ENCODE data around the gene BRPF1. TPM values are rescaled to one million over a fixed set of nuclear protein-coding genes. Genes with fewer than 3 reads are reported as not detected.

Gene BRPF1
- total and polyA plus RNA-seq, 10 of the 15 experiments (the other 5 are each of a cell fraction or from before 2014, with no cell fraction given), result 1.2 to 25.3 (median 13.6) TPM

DNA sequence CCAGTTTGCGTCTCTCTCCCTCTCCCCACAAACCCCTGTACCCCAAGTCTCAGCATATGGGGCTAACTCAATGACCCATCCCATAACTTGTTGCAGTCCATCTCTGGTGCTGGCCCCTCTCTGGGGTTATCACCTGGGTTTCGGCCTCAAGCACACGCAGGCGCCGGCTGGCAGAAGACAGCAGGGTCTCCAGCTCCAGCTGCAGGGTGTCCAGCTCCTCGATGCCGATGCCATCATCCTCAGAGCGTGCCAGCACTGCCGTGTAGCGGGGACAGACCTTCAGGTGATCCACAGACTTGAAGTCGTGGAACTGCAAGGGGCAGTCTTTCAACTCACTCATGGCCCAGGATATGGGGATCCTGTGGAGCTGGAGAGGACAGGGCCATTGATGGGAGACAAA, 59.6 kb downstream of the BRPF1 start:
- Histone ChIP-seq H3K79me2 (ENCODE audit: control insufficient read depth, insufficient read depth, low read length) (peaks cover 53% of the 10 kb centered on the region), H2AFZ (ENCODE audit: control insufficient read depth, low read depth, low read length) (no peak overlapping the region), H3K4me1 (ENCODE audit: control insufficient read depth, insufficient read depth, low read length) (peaks cover 14% of the 10 kb centered on the region), H3K36me3 (ENCODE audit: control insufficient read depth in 2 of 2, insufficient read depth in 2 of 2, low read length in 1 of 2) (peaks cover 6 to 9% of the 10 kb centered on the region in 2 experiments; a peak in 3 of 4 replicates), H4K20me1 (ENCODE audit: control insufficient read depth, insufficient read depth) (no peaks in the 10 kb centered on the region), H3K4me2 (ENCODE audit: control insufficient read depth, insufficient read depth) (peak overlapping the region; percentile 78), H3K27me3 (replicated peaks in 1 of 2; ENCODE audit: control insufficient read depth in 2 of 2, insufficient read depth in 2 of 2, low read length in 1 of 2) (no peaks in the 10 kb centered on the region), H3K9ac (ENCODE audit: control insufficient read depth, insufficient read depth, low read length) (peak overlapping the region; percentile 97), H3K4me3 (peak overlapping the region; percentile 89), H3K9me3 (replicated peaks; ENCODE audit: control insufficient read depth, insufficient read depth, low read length) (no peaks in the 10 kb centered on the region), H3K27ac (ENCODE audit: control insufficient read depth, insufficient read depth) (peak overlapping the region; percentile 99)
- ChIA-PET CTCF (interaction anchor here (1.1 to 3.3 kb wide), 4 partner anchors 10 to 142 kb away, joined by 3 to 15 read pairs (median 6); partner anchors contain the start of gene CRELD1), RAD21 (ENCODE audit: unreplicated experiment) (no interaction called here), SMC1A (ENCODE audit: uncharacterized antibody, unreplicated experiment) (interaction anchor here (0.7 to 1.8 kb wide), 4 partner anchors 9 to 71 kb away, joined by 3 to 8 read pairs (median 4); partner anchors contain the start of gene OGG1), POLR2A (interaction anchor here (0.5 to 1.5 kb wide), 5 partner anchors 9 to 429 kb away, joined by 3 to 8 read pairs (median 4); no protein-coding TSS in a partner anchor)
- ATAC-seq (no peak), FAIRE-seq (no peak), DNase-seq (ENCODE audit: low read depth, low spot score) (no peak)
- no TSS peak for BruUV-seq (replicated peaks)
- over 99% methylated on average over 11 of the region's 11 CpGs for WGBS (ENCODE audit: insufficient coverage, insufficient replicate concordance, low lambda C conversion rate, missing lambda C conversion rate)
- intact Hi-C loops (cut with micrococcal nuclease; ENCODE audit: unreplicated experiment) (loop anchor here (5.0 kb wide), 3 partner anchors 59 to 141 kb away; partner anchors contain the start of genes BRPF1 and CRELD1), in situ Hi-C loops (cut with MboI) (no loop called here)
- no peak for TF ChIP-seq STAT3 (IDR thresholded peaks at IDR 0.05; ENCODE audit: low read depth, low read length)
- no peak for TF ChIP-seq SPI1 (IDR thresholded peaks at IDR 0.05; ENCODE audit: borderline replicate concordance, insufficient read depth, low read depth, low read length)
- 0 out of 2 replicates have a peak, but pooled peaks have one; percentile 23 for TF ChIP-seq POLR2A (IDR thresholded peaks at IDR 0.05; ENCODE audit: low read depth, low read length)

DNA sequence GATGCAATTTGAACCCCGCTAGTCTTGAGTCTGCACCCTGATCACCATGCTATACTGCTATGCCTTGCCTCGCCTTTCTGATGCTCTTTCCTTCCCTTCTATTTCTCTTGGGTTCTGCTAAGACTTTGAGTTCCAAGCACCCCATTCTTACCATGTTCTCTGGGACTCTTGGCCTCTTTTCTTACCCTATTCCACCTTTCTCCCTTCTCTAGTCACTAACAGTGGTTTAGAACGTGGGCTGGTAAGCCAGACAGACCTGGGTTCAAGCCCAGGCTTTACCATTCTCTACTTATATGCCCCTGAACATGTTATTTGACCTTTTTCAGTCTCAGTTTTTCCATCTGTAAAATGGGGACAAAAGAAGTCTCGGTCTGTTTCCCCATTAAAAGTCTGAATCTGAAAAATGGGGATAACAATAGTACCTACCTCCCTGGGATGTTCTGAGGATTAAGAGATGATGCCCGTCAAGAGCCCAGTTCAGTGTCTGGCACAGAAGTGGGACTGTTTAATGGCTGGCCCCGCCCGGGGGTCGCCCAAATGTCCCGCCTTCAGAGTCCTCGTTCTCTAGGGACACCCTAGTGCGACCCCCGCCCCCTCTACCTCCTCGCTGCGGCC, 60.4 kb downstream of the BRPF1 start:
- no peak for DNase-seq (ENCODE audit: low read depth, low spot score)
- TF ChIP-seq KAT2A (conservative IDR thresholded peaks at IDR 0.05; ENCODE audit: control insufficient read depth, low read depth, low read length), result no peak
- TF ChIP-seq, protein P1, sequence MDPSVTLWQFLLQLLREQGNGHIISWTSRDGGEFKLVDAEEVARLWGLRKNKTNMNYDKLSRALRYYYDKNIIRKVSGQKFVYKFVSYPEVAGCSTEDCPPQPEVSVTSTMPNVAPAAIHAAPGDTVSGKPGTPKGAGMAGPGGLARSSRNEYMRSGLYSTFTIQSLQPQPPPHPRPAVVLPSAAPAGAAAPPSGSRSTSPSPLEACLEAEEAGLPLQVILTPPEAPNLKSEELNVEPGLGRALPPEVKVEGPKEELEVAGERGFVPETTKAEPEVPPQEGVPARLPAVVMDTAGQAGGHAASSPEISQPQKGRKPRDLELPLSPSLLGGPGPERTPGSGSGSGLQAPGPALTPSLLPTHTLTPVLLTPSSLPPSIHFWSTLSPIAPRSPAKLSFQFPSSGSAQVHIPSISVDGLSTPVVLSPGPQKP (IDR thresholded peaks at IDR 0.05; ENCODE audit: low read depth, low read length), result no peak
- peak; percentile 35; the same call in 1 of the 2 replicates for TF ChIP-seq RB1 (IDR thresholded peaks at IDR 0.05; ENCODE audit: borderline replicate concordance)
- TF ChIP-seq, protein P2, sequence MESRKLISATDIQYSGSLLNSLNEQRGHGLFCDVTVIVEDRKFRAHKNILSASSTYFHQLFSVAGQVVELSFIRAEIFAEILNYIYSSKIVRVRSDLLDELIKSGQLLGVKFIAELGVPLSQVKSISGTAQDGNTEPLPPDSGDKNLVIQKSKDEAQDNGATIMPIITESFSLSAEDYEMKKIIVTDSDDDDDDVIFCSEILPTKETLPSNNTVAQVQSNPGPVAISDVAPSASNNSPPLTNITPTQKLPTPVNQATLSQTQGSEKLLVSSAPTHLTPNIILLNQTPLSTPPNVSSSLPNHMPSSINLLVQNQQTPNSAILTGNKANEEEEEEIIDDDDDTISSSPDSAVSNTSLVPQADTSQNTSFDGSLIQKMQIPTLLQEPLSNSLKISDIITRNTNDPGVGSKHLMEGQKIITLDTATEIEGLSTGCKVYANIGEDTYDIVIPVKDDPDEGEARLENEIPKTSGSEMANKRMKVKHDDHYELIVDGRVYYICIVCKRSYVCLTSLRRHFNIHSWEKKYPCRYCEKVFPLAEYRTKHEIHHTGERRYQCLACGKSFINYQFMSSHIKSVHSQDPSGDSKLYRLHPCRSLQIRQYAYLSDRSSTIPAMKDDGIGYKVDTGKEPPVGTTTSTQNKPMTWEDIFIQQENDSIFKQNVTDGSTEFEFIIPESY (IDR thresholded peaks at IDR 0.05), result no peak
- TF ChIP-seq, protein P3, sequence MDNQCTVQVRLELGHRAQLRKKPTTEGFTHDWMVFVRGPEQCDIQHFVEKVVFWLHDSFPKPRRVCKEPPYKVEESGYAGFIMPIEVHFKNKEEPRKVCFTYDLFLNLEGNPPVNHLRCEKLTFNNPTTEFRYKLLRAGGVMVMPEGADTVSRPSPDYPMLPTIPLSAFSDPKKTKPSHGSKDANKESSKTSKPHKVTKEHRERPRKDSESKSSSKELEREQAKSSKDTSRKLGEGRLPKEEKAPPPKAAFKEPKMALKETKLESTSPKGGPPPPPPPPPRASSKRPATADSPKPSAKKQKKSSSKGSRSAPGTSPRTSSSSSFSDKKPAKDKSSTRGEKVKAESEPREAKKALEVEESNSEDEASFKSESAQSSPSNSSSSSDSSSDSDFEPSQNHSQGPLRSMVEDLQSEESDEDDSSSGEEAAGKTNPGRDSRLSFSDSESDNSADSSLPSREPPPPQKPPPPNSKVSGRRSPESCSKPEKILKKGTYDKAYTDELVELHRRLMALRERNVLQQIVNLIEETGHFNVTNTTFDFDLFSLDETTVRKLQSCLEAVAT (IDR thresholded peaks at IDR 0.05), result 0 out of 2 replicates have a peak, but pooled peaks have one; percentile 16
- TF ChIP-seq SREBF1 (IDR thresholded peaks at IDR 0.05; ENCODE audit: low read length), result no peak
- no peak for TF ChIP-seq CHD2 (IDR thresholded peaks at IDR 0.05; ENCODE audit: borderline replicate concordance, low read depth, low read length)

More for the DNA sequence above, 60.4 kb downstream of the BRPF1 start:
- POLR2A ChIA-PET, result interaction anchor here (0.7 to 2.0 kb wide), 11 partner anchors 10 to 400 kb away, joined by 3 to 20 read pairs (median 7); partner anchors contain the start of genes BRPF1, JAGN1, MTMR14 and OGG1
- no peak for FAIRE-seq
- CTCF ChIA-PET, result interaction anchor here (1.0 to 3.3 kb wide), 7 partner anchors 10 to 142 kb away, joined by 3 to 15 read pairs (median 4); partner anchors contain the start of gene CRELD1
- H3K36me3 ChIP-seq (ENCODE audit: control insufficient read depth in 2 of 2, insufficient read depth in 2 of 2, low read length in 1 of 2), result peaks cover 6 to 13% of the 10 kb centered on the region in 2 experiments; a peak in 3 of 4 replicates
- no peak for ATAC-seq
- RAD21 ChIA-PET (ENCODE audit: unreplicated experiment), result interaction anchor here (0.8 to 1.3 kb wide), 8 partner anchors 12 to 332 kb away, joined by 3 to 10 read pairs (median 6); partner anchors contain the start of genes BRPF1, CRELD1, FANCD2 and OGG1
- SMC1A ChIA-PET (ENCODE audit: uncharacterized antibody, unreplicated experiment), result interaction anchor here (0.9 to 1.8 kb wide), 5 partner anchors 22 to 1852 kb away, joined by 3 to 11 read pairs (median 5); partner anchors contain the start of genes JAGN1, OGG1 and VGLL4
- H3K79me2 ChIP-seq (ENCODE audit: control insufficient read depth, insufficient read depth, low read length), result peaks cover 59% of the 10 kb centered on the region
- peak overlapping the region; percentile 97 for H3K9ac ChIP-seq (ENCODE audit: control insufficient read depth, insufficient read depth, low read length)
- H3K4me2 ChIP-seq (ENCODE audit: control insufficient read depth, insufficient read depth), result peak overlapping the region; percentile 78
- H2AFZ ChIP-seq (ENCODE audit: control insufficient read depth, low read depth, low read length), result peak overlapping the region; percentile 94
- BruUV-seq (replicated peaks), result TSS peak; percentile 86
- WGBS (ENCODE audit: insufficient coverage, insufficient replicate concordance, low lambda C conversion rate, missing lambda C conversion rate), result 3% methylated on average over 14 of the region's 14 CpGs
- H3K9me3 ChIP-seq (replicated peaks; ENCODE audit: control insufficient read depth, insufficient read depth, low read length), result no peaks in the 10 kb centered on the region
- no peaks in the 10 kb centered on the region for H3K27me3 ChIP-seq (replicated peaks in 1 of 2; ENCODE audit: control insufficient read depth in 2 of 2, insufficient read depth in 2 of 2, low read length in 1 of 2)
- intact Hi-C loops (cut with micrococcal nuclease; ENCODE audit: unreplicated experiment), result loop anchor here (1.0 to 5.0 kb wide), 4 partner anchors 42 to 140 kb away; partner anchors contain the start of genes BRPF1 and CRELD1
- peaks cover 14% of the 10 kb centered on the region for H3K4me1 ChIP-seq (ENCODE audit: control insufficient read depth, insufficient read depth, low read length)
- H4K20me1 ChIP-seq (ENCODE audit: control insufficient read depth, insufficient read depth), result 0 out of 2 replicates have a peak, but pooled peaks cover under 1% of the 10 kb centered on the region
- peak overlapping the region; percentile 99 for H3K27ac ChIP-seq (ENCODE audit: control insufficient read depth, insufficient read depth)
- peak overlapping the region; percentile 89 for H3K4me3 ChIP-seq
- in situ Hi-C loops (cut with MboI), result no loop called here

Measured in GM12878 (cell line).